Measurements from ENCODE around the gene MZT2A.
"Not testable (repeated sequence)": the region's sequence is repeated elsewhere in the genome, so short reads cannot be mapped to it uniquely, and the experiment has no call there.

The MZT2A gene

DNA sequence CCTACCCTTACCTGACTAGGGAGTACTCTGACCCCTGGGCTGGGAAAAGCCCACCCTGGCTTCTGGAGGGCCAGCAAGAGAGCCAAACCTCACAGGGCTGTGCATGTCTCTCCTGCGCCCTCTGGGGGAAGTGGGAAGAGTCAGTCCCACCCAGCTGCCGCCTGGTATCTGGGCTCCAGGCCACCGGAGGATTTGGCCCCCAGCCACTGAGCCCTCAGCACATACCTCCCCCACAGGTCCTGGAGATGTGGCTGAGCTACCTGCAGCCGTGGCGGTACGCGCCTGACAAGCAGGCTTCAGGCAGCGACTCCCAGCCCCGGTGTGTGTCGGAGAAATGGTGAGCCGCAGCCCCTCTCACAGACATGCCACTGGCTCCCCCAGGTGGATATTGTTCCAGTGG lies 24.4 kb upstream of the MZT2A start:
- H3K4me2 ChIP-seq (ENCODE audit: low read depth, low read length, poor library complexity, severe bottlenecking); H2AFZ ChIP-seq (ENCODE audit: low read length); H3K4me3 ChIP-seq (ENCODE audit: low read length, poor library complexity, severe bottlenecking); H3K9ac ChIP-seq (ENCODE audit: low read depth, low read length, poor library complexity, severe bottlenecking); H3F3A ChIP-seq (ENCODE audit: low read depth); H3K9me3 ChIP-seq (ENCODE audit: insufficient read depth, low read depth, low read length); H3K27me3 ChIP-seq (ENCODE audit: insufficient read depth, low read length, poor library complexity, severe bottlenecking); H3K79me2 ChIP-seq (ENCODE audit: insufficient read depth, low read length); H3K9me2 ChIP-seq (replicated peaks; ENCODE audit: low read depth, low read length); H4K20me1 ChIP-seq (ENCODE audit: insufficient read depth, low read length, poor library complexity, severe bottlenecking); H3K4me1 ChIP-seq (ENCODE audit: insufficient read depth, low read length, poor library complexity, severe bottlenecking): not testable (repeated sequence)
- peaks cover 21% of the 10 kb centered on the region; the same call in 1 of the 2 replicates for H3K36me3 ChIP-seq (ENCODE audit: insufficient read depth, low read length)
- TF ChIP-seq, protein P1, sequence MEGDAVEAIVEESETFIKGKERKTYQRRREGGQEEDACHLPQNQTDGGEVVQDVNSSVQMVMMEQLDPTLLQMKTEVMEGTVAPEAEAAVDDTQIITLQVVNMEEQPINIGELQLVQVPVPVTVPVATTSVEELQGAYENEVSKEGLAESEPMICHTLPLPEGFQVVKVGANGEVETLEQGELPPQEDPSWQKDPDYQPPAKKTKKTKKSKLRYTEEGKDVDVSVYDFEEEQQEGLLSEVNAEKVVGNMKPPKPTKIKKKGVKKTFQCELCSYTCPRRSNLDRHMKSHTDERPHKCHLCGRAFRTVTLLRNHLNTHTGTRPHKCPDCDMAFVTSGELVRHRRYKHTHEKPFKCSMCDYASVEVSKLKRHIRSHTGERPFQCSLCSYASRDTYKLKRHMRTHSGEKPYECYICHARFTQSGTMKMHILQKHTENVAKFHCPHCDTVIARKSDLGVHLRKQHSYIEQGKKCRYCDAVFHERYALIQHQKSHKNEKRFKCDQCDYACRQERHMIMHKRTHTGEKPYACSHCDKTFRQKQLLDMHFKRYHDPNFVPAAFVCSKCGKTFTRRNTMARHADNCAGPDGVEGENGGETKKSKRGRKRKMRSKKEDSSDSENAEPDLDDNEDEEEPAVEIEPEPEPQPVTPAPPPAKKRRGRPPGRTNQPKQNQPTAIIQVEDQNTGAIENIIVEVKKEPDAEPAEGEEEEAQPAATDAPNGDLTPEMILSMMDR (conservative IDR thresholded peaks at IDR 0.05; ENCODE audit: low read length) = peak; percentile 35

DNA sequence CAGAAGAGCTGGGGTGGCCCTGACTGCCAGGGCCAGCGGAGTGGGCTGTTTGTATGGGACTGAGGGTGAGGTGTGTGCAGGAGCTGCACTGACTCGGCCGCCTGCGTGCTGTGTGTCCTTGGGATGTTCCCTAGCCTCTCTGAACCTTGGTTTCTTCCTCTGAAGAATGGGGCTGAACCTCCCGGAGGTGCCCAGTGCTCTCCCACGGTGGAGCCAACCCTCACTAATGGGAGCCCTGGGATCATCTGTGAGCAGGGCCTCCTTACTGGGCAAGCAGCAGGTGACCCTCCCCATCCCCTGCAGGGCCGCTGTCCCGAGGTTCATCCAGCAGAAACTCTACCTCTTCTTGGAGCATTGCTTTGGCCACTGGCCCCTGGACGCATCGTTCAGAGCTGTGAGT lies 23.8 kb upstream of the MZT2A start:
- Histone ChIP-seq H4K20me1 (ENCODE audit: insufficient read depth, low read length, poor library complexity, severe bottlenecking) (no peaks in the 10 kb centered on the region), H2AFZ (ENCODE audit: low read length) (no peak overlapping the region), H3K4me1 (ENCODE audit: insufficient read depth, low read length, poor library complexity, severe bottlenecking) (no peaks in the 10 kb centered on the region), H3K4me2 (ENCODE audit: low read depth, low read length, poor library complexity, severe bottlenecking) (no peak overlapping the region), H3K4me3 (ENCODE audit: low read length, poor library complexity, severe bottlenecking) (no peak overlapping the region), H3K9me2 (replicated peaks; ENCODE audit: low read depth, low read length) (no peaks in the 10 kb centered on the region), H3K9me3 (ENCODE audit: insufficient read depth, low read depth, low read length) (no peaks in the 10 kb centered on the region), H3K27me3 (ENCODE audit: insufficient read depth, low read length, poor library complexity, severe bottlenecking) (no peaks in the 10 kb centered on the region), H3K79me2 (ENCODE audit: insufficient read depth, low read length) (no peaks in the 10 kb centered on the region), H3K36me3 (ENCODE audit: insufficient read depth, low read length) (peaks cover 21% of the 10 kb centered on the region; the same call in 1 of the 2 replicates), H3F3A (ENCODE audit: low read depth) (no peaks in the 10 kb centered on the region), H3K9ac (ENCODE audit: low read depth, low read length, poor library complexity, severe bottlenecking) (no peak overlapping the region)
- TF ChIP-seq, protein P1 (conservative IDR thresholded peaks at IDR 0.05; ENCODE audit: low read length) = no peak

DNA sequence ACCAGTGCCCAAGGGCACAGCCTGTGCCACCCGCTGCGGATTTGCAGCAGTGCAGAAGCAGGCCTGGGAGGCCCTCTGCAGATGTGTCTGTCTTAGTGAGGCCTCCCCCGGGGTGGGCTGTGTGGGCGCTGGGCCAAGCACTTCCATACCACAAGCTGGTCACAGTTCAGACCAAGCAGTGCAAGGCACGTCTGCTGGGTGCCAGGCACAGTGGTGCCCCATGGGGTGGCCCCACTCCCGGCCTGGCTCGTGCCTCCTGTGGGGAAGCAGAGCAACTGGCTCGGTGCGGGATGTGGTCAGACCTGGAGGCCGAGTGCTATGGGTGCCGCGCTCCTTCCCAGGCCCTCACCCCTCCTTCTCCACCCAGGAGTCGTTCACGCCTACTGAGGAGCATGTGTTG lies 23.0 kb upstream of the MZT2A start:
- H4K20me1 ChIP-seq (ENCODE audit: insufficient read depth, low read length, poor library complexity, severe bottlenecking); H3K79me2 ChIP-seq (ENCODE audit: insufficient read depth, low read length); H3K4me2 ChIP-seq (ENCODE audit: low read depth, low read length, poor library complexity, severe bottlenecking); H3F3A ChIP-seq (ENCODE audit: low read depth); H3K4me1 ChIP-seq (ENCODE audit: insufficient read depth, low read length, poor library complexity, severe bottlenecking); H3K4me3 ChIP-seq (ENCODE audit: low read length, poor library complexity, severe bottlenecking); H2AFZ ChIP-seq (ENCODE audit: low read length); H3K27me3 ChIP-seq (ENCODE audit: insufficient read depth, low read length, poor library complexity, severe bottlenecking); H3K9ac ChIP-seq (ENCODE audit: low read depth, low read length, poor library complexity, severe bottlenecking); H3K9me3 ChIP-seq (ENCODE audit: insufficient read depth, low read depth, low read length); H3K9me2 ChIP-seq (replicated peaks; ENCODE audit: low read depth, low read length): not testable (repeated sequence)
- peaks cover 21% of the 10 kb centered on the region; the same call in 1 of the 2 replicates for H3K36me3 ChIP-seq (ENCODE audit: insufficient read depth, low read length)

DNA sequence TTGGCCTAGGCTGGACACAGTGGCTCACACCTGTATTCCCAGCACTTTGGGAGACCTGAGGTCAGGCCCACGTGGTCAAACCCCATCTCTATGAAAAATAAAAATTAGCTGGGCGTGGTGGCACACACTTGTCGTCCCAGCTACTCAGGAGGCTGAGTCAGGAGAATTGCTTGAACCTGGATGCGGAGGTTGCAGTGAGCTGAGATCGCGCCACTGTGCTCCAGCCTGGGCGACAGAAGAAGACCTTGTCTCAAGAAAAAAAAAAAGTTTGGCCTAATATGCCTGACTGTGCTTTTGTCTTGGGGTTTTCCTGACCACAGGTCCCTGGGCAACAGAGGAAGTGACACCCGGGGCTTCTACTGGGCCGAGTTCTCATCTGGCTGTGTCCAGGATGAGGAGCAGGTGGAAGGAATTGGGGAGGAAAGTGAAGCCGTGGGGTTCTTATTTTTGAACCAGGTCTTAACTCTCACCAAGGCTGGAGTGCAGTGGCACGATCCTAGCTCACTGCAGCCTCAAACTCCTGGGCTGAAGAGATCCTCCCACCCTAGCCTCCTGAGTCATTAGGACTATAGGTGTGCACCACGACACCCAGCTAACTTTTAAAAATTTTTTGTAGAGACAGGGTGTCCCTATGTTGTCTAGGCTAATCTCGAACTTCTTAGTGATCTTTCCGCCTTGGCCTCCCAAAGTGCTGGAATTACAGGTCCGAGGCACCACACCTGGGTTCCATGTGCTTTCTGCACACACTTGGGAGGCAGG lies 22.4 kb upstream of the MZT2A start:
- not testable (repeated sequence) for H3F3A ChIP-seq (ENCODE audit: low read depth); H2AFZ ChIP-seq (ENCODE audit: low read length); H4K20me1 ChIP-seq (ENCODE audit: insufficient read depth, low read length, poor library complexity, severe bottlenecking); H3K9me3 ChIP-seq (ENCODE audit: insufficient read depth, low read depth, low read length); H3K4me1 ChIP-seq (ENCODE audit: insufficient read depth, low read length, poor library complexity, severe bottlenecking); H3K27me3 ChIP-seq (ENCODE audit: insufficient read depth, low read length, poor library complexity, severe bottlenecking); H3K9me2 ChIP-seq (replicated peaks; ENCODE audit: low read depth, low read length); H3K4me2 ChIP-seq (ENCODE audit: low read depth, low read length, poor library complexity, severe bottlenecking); H3K9ac ChIP-seq (ENCODE audit: low read depth, low read length, poor library complexity, severe bottlenecking); H3K79me2 ChIP-seq (ENCODE audit: insufficient read depth, low read length); H3K4me3 ChIP-seq (ENCODE audit: low read length, poor library complexity, severe bottlenecking)
- H3K36me3 ChIP-seq (ENCODE audit: insufficient read depth, low read length) = peaks cover 21% of the 10 kb centered on the region; the same call in 1 of the 2 replicates

DNA sequence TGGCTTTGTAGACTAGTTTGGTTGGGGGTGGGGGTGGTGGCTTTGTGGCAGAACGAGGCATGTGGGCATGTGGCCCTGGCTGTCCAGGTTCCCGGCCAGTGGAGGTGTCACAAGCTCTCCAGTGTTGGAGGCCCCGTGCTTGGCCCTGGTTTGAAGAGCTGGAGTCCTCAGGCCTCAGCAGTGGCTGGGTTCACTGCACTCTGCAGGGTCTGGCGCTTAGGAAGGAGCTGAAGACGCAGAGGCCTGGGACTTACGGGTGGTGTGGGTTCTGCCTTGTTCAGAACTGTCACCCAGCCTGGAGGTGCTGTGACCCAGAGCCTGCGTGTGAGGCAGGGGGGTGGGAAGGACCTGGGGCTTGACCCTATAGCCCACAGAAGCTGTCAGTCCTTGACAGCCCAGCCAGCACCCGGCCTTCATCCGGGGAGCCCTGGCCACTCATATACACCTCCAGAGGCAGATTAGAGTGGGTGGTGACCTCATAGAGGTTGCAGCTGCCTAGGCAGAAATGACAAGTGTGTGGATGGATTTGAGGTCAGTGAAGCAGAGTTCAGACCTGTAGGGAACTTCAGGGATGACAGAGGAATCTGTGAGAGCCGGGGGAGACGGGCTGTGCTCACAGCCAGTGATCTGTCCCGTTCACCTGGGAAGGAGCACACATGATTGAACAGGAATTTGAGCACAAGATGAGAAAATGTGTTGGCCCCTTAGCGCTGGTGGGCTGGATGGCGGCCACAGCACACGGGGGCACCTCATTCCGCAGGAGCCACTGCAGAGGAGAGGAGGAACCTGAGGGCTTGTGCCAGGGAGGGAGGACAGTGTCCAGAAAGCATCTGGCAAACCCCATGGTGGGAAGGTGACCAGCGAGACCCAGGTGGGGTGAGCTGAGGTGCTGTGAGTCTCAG lies 20.0 kb upstream of the MZT2A start:
- not testable (repeated sequence) for H3K27me3 ChIP-seq (ENCODE audit: insufficient read depth, low read length, poor library complexity, severe bottlenecking); H3K4me2 ChIP-seq (ENCODE audit: low read depth, low read length, poor library complexity, severe bottlenecking); H3F3A ChIP-seq (ENCODE audit: low read depth); H3K9me2 ChIP-seq (replicated peaks; ENCODE audit: low read depth, low read length); H3K79me2 ChIP-seq (ENCODE audit: insufficient read depth, low read length); H3K4me1 ChIP-seq (ENCODE audit: insufficient read depth, low read length, poor library complexity, severe bottlenecking); H3K9ac ChIP-seq (ENCODE audit: low read depth, low read length, poor library complexity, severe bottlenecking); H2AFZ ChIP-seq (ENCODE audit: low read length); H4K20me1 ChIP-seq (ENCODE audit: insufficient read depth, low read length, poor library complexity, severe bottlenecking); H3K9me3 ChIP-seq (ENCODE audit: insufficient read depth, low read depth, low read length); H3K4me3 ChIP-seq (ENCODE audit: low read length, poor library complexity, severe bottlenecking)
- peaks cover 25% of the 10 kb centered on the region; the same call in 1 of the 2 replicates for H3K36me3 ChIP-seq (ENCODE audit: insufficient read depth, low read length)

All from Loucy (cell line).